ENCODE data around the gene DPP4. TPM values are rescaled to one million over a fixed set of nuclear protein-coding genes. Genes with fewer than 3 reads are reported as not detected.

Gene DPP4
- total and polyA plus RNA-seq, 2 experiments from 2014 or later, result 1.5 to 2.8 TPM

DNA sequence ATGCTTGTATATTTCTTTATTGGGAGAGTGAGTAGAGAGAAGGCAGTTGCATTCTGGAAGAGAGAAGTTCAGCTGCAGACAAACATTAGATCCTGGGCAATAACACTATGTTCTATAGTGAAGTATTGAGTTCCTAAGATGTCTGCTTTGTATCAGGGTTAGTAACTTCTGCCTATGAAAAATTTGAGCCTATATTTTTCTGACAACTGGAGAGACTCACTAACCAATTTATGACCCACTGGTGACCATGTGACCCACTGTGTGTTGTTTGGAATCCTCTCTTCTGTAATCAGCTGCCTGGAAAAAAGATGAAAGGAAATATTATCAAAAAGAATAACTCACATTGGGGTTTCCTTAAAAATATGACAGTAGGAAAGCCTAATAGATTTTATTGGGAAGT is 35.3 kb downstream of the DPP4 start:
- Histone ChIP-seq H3K36me3 (ENCODE audit: insufficient read depth) (no peaks in the 10 kb centered on the region), H3K4me3 (no peak overlapping the region), H3K4me1 (ENCODE audit: insufficient read depth) (peaks cover 31% of the 10 kb centered on the region), H3F3A (replicated peaks; ENCODE audit: low read depth) (no peaks in the 10 kb centered on the region), H3K4me2 (peak overlapping the region; percentile 29; the same call in 1 of the 2 replicates), H3K27me3 (ENCODE audit: insufficient read depth) (no peaks in the 10 kb centered on the region), H3K27ac (ENCODE audit: low read depth) (no peak overlapping the region), H3K79me2 (replicated peaks; ENCODE audit: insufficient read depth) (no peaks in the 10 kb centered on the region), H3K9me2 (ENCODE audit: insufficient read depth) (no peaks in the 10 kb centered on the region; the same call in 1 of the 2 replicates), H4K20me1 (replicated peaks; ENCODE audit: insufficient read depth) (no peaks in the 10 kb centered on the region), H2AFZ (no peak overlapping the region)
- TF ChIP-seq CTCF (conservative IDR thresholded peaks at IDR 0.05; ENCODE audit: low read depth in 2 of 2), result no peak
- TF ChIP-seq ZNF114 (CRISPR knock-in tag; IDR thresholded peaks at IDR 0.05), result no peak
- TF ChIP-seq EZH2 (IDR thresholded peaks at IDR 0.05; ENCODE audit: low read depth, unreplicated experiment), result no peak
- no peak for TF ChIP-seq NANOG (IDR thresholded peaks at IDR 0.05; ENCODE audit: borderline replicate concordance)
- no peak for TF ChIP-seq REST (IDR thresholded peaks at IDR 0.05; ENCODE audit: unreplicated experiment)
- TF ChIP-seq, protein P1, sequence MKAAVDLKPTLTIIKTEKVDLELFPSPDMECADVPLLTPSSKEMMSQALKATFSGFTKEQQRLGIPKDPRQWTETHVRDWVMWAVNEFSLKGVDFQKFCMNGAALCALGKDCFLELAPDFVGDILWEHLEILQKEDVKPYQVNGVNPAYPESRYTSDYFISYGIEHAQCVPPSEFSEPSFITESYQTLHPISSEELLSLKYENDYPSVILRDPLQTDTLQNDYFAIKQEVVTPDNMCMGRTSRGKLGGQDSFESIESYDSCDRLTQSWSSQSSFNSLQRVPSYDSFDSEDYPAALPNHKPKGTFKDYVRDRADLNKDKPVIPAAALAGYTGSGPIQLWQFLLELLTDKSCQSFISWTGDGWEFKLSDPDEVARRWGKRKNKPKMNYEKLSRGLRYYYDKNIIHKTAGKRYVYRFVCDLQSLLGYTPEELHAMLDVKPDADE (IDR thresholded peaks at IDR 0.05), result no peak
- TF ChIP-seq ZNF331 (CRISPR knock-in tag; IDR thresholded peaks at IDR 0.05; ENCODE audit: low read depth), result no peak
- H3K9me3 Mint-ChIP-seq, result no peaks in the 10 kb centered on the region
- no peaks in the 10 kb centered on the region for H3K36me3 Mint-ChIP-seq (ENCODE audit: low read depth)
- DNase-seq (ENCODE audit: low spot score) (no peak), ATAC-seq (no peak)
- H3K27me3 Mint-ChIP-seq (ENCODE audit: insufficient read depth, low read depth, poor library complexity), result no peaks in the 10 kb centered on the region
- 0 out of 2 replicates have a peak overlapping the region, but pooled peaks have one; percentile 0 for H3K27ac Mint-ChIP-seq
- peaks cover 26% of the 10 kb centered on the region for H3K4me1 Mint-ChIP-seq
- no peak overlapping the region for H3K4me3 Mint-ChIP-seq

GRCh38 chr2:162037886-162038285 is 36.1 kb downstream of the DPP4 start:
- no peaks in the 10 kb centered on the region for H3K27me3 Mint-ChIP-seq (ENCODE audit: insufficient read depth, low read depth, poor library complexity)
- peak overlapping the region; percentile 64; the same call in 1 of the 2 replicates for H3K27ac ChIP-seq (ENCODE audit: low read depth)
- no peak overlapping the region for H3K4me3 Mint-ChIP-seq
- TF ChIP-seq ZNF462 (CRISPR knock-in tag; IDR thresholded peaks at IDR 0.05) (peak; percentile 41; the same call in 1 of the 2 replicates), POLR2AphosphoS5 (IDR thresholded peaks at IDR 0.05; ENCODE audit: low read depth) (no peak)

More at GRCh38 chr2:162037886-162038285, 36.1 kb downstream of the DPP4 start:
- Histone ChIP-seq H3K4me1 (ENCODE audit: insufficient read depth) (peaks cover 31% of the 10 kb centered on the region), H2AFZ (no peak overlapping the region), H3K27me3 (ENCODE audit: insufficient read depth) (no peaks in the 10 kb centered on the region), H3K4me3 (no peak overlapping the region; the same call in 1 of the 2 replicates), H3K79me2 (replicated peaks; ENCODE audit: insufficient read depth) (no peaks in the 10 kb centered on the region), H4K20me1 (replicated peaks; ENCODE audit: insufficient read depth) (no peaks in the 10 kb centered on the region), H3K4me2 (peak overlapping the region; percentile 37), H3K9me2 (ENCODE audit: insufficient read depth) (no peaks in the 10 kb centered on the region; the same call in 1 of the 2 replicates), H3K36me3 (ENCODE audit: insufficient read depth) (no peaks in the 10 kb centered on the region), H3F3A (replicated peaks; ENCODE audit: low read depth) (no peaks in the 10 kb centered on the region)
- peaks cover 26% of the 10 kb centered on the region for H3K4me1 Mint-ChIP-seq
- no peak overlapping the region; the same call in 1 of the 2 replicates for H3K27ac Mint-ChIP-seq
- peak; percentile 26 for DNase-seq (ENCODE audit: low spot score)
- H3K36me3 Mint-ChIP-seq (ENCODE audit: low read depth), result 0 out of 3 replicates have a peak, but pooled peaks cover 3% of the 10 kb centered on the region
- no peaks in the 10 kb centered on the region; the same call in 2 of the 3 replicates for H3K9me3 Mint-ChIP-seq
- peak; percentile 81 for ATAC-seq

Measured in GM23338 (cell line).